Measurements from ENCODE around the gene GNPTAB. TPM values are rescaled to one million over a fixed set of nuclear protein-coding genes. Genes with fewer than 3 reads are reported as not detected.
"Not testable (repeated sequence)": the region's sequence is repeated elsewhere in the genome, so short reads cannot be mapped to it uniquely, and the experiment has no call there.

GNPTAB gene
- total RNA-seq, 1 donor from 2014 or later, result 46.0 TPM

- no peak for DNase-seq (ENCODE audit: low spot score)
Observed at GRCh38 chr12:101852998-101853397, 22.2 kb upstream of the GNPTAB start.

- DNase-seq (ENCODE audit: low spot score), result no peak
Observed at GRCh38 chr12:101850199-101850598, 19.4 kb upstream of the GNPTAB start.

GRCh38 chr12:101847325-101847724 is 16.6 kb upstream of the GNPTAB start:
- DNase-seq (ENCODE audit: low spot score), result no peak

GRCh38 chr12:101845137-101845711 is 14.5 kb upstream of the GNPTAB start:
- no peak for DNase-seq (ENCODE audit: low spot score)

GRCh38 chr12:101841069-101841468 is 10.3 kb upstream of the GNPTAB start:
- DNase-seq (ENCODE audit: low spot score), result no peak

- DNase-seq (ENCODE audit: low spot score), result peak; percentile 58
Observed at GRCh38 chr12:101839324-101840283, 8.8 kb upstream of the GNPTAB start.

GRCh38 chr12:101838628-101839323 is 8.0 kb upstream of the GNPTAB start:
- no peak for DNase-seq (ENCODE audit: low spot score)

GRCh38 chr12:101832030-101832429 is 1.3 kb upstream of the GNPTAB start:
- no peak for DNase-seq (ENCODE audit: low spot score)

GRCh38 chr12:101829639-101830366 is 956 bp downstream of the GNPTAB start:
- DNase-seq (ENCODE audit: low spot score), result peak; percentile 17

- DNase-seq (ENCODE audit: low spot score), result no peak
Observed at GRCh38 chr12:101828463-101829196, 2.1 kb downstream of the GNPTAB start.

- DNase-seq (ENCODE audit: low spot score), result no peak
Observed at GRCh38 chr12:101826766-101827368, 3.9 kb downstream of the GNPTAB start.

GRCh38 chr12:101824831-101825230 is 5.9 kb downstream of the GNPTAB start:
- DNase-seq (ENCODE audit: low spot score), result no peak

GRCh38 chr12:101823891-101824290 is 6.9 kb downstream of the GNPTAB start:
- peak; percentile 28 for DNase-seq (ENCODE audit: low spot score)

GRCh38 chr12:101823039-101823438 is 7.7 kb downstream of the GNPTAB start:
- no peak for DNase-seq (ENCODE audit: low spot score)

- no peak for DNase-seq (ENCODE audit: low spot score)
Observed at GRCh38 chr12:101819467-101819866, 11.3 kb downstream of the GNPTAB start.

- not testable (repeated sequence) for DNase-seq (ENCODE audit: low spot score)
Observed at GRCh38 chr12:101818689-101819088, 12.1 kb downstream of the GNPTAB start.

- no peak for DNase-seq (ENCODE audit: low spot score)
Observed at GRCh38 chr12:101813117-101813516, 17.6 kb downstream of the GNPTAB start.

GRCh38 chr12:101812716-101813115 is 18.0 kb downstream of the GNPTAB start:
- not testable (repeated sequence) for DNase-seq (ENCODE audit: low spot score)

GRCh38 chr12:101811342-101811741 is 19.4 kb downstream of the GNPTAB start:
- not testable (repeated sequence) for DNase-seq (ENCODE audit: low spot score)

- no peak for DNase-seq (ENCODE audit: low spot score)
Observed at GRCh38 chr12:101809208-101809607, 21.6 kb downstream of the GNPTAB start.

Data from umbilical cord (tissue), 2 donors.